Colonic mucosa (tissue), 4 donors: Measurements from ENCODE around the gene OSBP. TPM values are rescaled to one million over a fixed set of nuclear protein-coding genes. Genes with fewer than 3 reads are reported as not detected.

Experiments
- DNase-seq: peaks from one replicate; pipeline ENCODE4 v3.0.0-alpha.2; 2020
- H3K27ac ChIP-seq: fragments of 200-600 bp; one replicate; pipeline ENCODE4 v1.8.0; 2021
- H3K27me3 ChIP-seq: fragments of 200-600 bp; one replicate; pipeline ENCODE4 v1.8.0; 2021
- H3K36me3 ChIP-seq: fragments of 200-600 bp; one replicate; pipeline ENCODE4 v1.8.0; 2021
- H3K4me1 ChIP-seq: fragments of 200-600 bp; one replicate; pipeline ENCODE4 v1.8.0; 2021; ENCODE audit warnings: mild to moderate bottlenecking
- H3K4me3 ChIP-seq: fragments of 200-600 bp; one replicate; pipeline ENCODE4 v1.8.0; 2021
- H3K9ac ChIP-seq, 2 donors: one replicate each; pipeline ENCODE4 v1.7.0; 2013; ENCODE audit warnings: control low read depth in 2 of 2, low read depth in 2 of 2, low read length in 2 of 2
- H3K9me3 ChIP-seq: fragments of 200-600 bp; one replicate; pipeline ENCODE4 v1.8.0; 2021
- CTCF ChIP-seq: fragments of 200-600 bp; IDR thresholded peaks from one replicate; pipeline ENCODE4 v1.8.0; 2022; ENCODE audit warnings: antibody characterized with exemption, mild to moderate bottlenecking
- intact Hi-C: fragments of 100-400 bp; cut with DNase I; formaldehyde crosslinking; loops from one replicate; pipeline ENCODE4 v1.14.1; 2022
- microRNA-seq: library from miRNA; unstranded; fragments of <30 nt; microRNA quantifications from one replicate; pipeline ENCODE4, GENCODE V29; 2019
- total RNA-seq, 2 donors: library from RNA; stranded (reverse); fragmentation: NEBNext Ultra II Directional in 1 of 2; extraction: Animal tissue kit (Norgen Biotek cat#: 25700) in 1 of 2; gene quantifications; one replicate each; pipeline ENCODE4 v1.2.1, GENCODE V29; 2021
- donor health status: healthy.
- donor health status: DM: no; HTN: no; CAD: no.
- donor health status: DM: no; HTN: no; CAD: no.

The OSBP gene
- total RNA-seq, 2 donors from 2014 or later, result 57.1 to 64.7 TPM

DNA sequence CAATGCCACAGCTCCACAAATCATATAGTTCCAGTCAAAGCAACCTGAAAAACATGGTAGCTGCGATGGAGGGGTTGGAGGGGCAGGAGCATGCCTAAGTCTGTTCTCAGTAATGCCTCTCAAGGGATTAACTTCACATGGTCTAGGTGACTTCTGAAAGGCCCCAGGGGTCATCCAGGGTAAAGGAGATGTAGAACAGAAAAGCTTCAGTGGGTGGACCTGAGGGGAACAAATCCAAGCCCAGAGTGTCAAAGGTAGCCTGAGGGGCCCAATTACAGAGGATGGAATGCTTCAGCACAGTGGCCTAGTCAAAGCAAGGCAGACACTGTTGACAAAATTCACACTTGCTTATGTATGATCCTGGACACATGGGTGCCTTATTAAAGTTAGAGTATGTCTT, 80.9 kb downstream of the OSBP start:
- Histone ChIP-seq H3K27me3 (no peaks in the 10 kb centered on the region), H3K4me1 (no peaks in the 10 kb centered on the region), H3K9me3 (no peaks in the 10 kb centered on the region), H3K4me3 (no peak overlapping the region), H3K9ac (no peak overlapping the region), H3K36me3 (no peaks in the 10 kb centered on the region), H3K27ac (no peak overlapping the region)
- DNase-seq, result no peak
- TF ChIP-seq CTCF, result no peak
- intact Hi-C loops, result loop anchor here (5.0 to 10.0 kb wide), 2 partner anchors 143 to 270 kb away; no protein-coding TSS in a partner anchor

DNA sequence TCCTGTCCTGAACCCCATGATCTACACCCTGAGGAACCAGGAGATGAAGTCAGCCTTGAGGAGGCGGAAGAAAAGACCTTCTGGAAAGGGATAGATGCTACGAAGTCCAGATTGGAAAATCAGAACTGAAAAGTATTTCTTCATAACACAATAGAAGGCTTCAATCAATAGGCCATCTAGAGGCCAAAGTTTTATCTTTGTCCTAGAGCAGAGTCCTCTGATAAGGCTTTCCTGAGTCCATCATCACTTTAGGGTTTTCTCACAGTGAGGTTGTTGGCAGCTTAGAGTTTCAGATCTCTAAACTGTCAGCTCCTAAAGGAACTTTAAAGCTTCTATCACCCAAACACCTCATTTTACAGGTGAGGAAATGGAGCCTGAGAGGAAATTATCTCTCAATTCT, 83.0 kb downstream of the OSBP start:
- Histone ChIP-seq H3K27ac (no peak overlapping the region), H3K27me3 (no peaks in the 10 kb centered on the region), H3K4me3 (no peak overlapping the region), H3K9me3 (no peaks in the 10 kb centered on the region), H3K9ac (no peak overlapping the region), H3K4me1 (no peaks in the 10 kb centered on the region), H3K36me3 (no peaks in the 10 kb centered on the region)
- intact Hi-C loops, result loop anchor here (10.0 kb wide), 1 partner anchor 272 kb away; no protein-coding TSS in a partner anchor
- TF ChIP-seq CTCF, result no peak
- no peak for DNase-seq

GRCh38 chr11:59528711-59529110, 86.9 kb downstream of the OSBP start:
- H3K4me1 ChIP-seq, result no peaks in the 10 kb centered on the region
- intact Hi-C loops, result no loop called here
- H3K36me3 ChIP-seq, result no peaks in the 10 kb centered on the region
- no peak overlapping the region for H3K27ac ChIP-seq
- H3K4me3 ChIP-seq, result no peak overlapping the region
- H3K9me3 ChIP-seq, result no peaks in the 10 kb centered on the region
- TF ChIP-seq CTCF, result no peak
- H3K27me3 ChIP-seq, result no peaks in the 10 kb centered on the region
- no peak for DNase-seq
- H3K9ac ChIP-seq, result no peak overlapping the region

Small RNAs within 50 kb of the gene (microRNA-seq; reads per million reads assigned to microRNA genes)
- gene MIR3162, result not detected

Other genes with a start within 250 kb of the OSBP start
- gene OR5A2, start 189.4 kb downstream of the OSBP start, total RNA-seq, result not detected
- gene OR5A1, start 179.3 kb downstream of the OSBP start, total RNA-seq, result not detected
- gene OR4D6, start 158.8 kb downstream of the OSBP start, total RNA-seq, result not detected
- not detected for gene OR4D10, start 142.5 kb downstream of the OSBP start, total RNA-seq
- gene OR4D11, start 112.2 kb downstream of the OSBP start, total RNA-seq, result not detected
- not detected for gene OR4D9, start 104.2 kb downstream of the OSBP start, total RNA-seq
- gene PATL1, start 53.3 kb upstream of the OSBP start, total RNA-seq, result 10 to 100 TPM; 43.3 to 47.3 TPM
- gene OR10V1, start 98.1 kb upstream of the OSBP start, total RNA-seq, result not detected
- 10 to 100 TPM; 45.2 to 70.9 TPM for gene STX3, start 139.6 kb upstream of the OSBP start, total RNA-seq
- gene MRPL16, start 195.0 kb upstream of the OSBP start, total RNA-seq, result 10 to 100 TPM; 51.6 to 91.3 TPM
- gene CBLIF, start 229.7 kb upstream of the OSBP start, total RNA-seq, result under 1 TPM in 1 of 2 donors, not detected in 1; 0.48 TPM